Measurements from ENCODE around the gene NUP58.

- TF ChIP-seq CTCF (conservative IDR thresholded peaks at IDR 0.05; ENCODE audit: low read depth, low read length): no peak
- TF ChIP-seq EZH2 (IDR thresholded peaks at IDR 0.05; ENCODE audit: borderline replicate concordance, low read depth, low read length, poor library complexity, severe bottlenecking): no peak
Observed at GRCh38 chr13:25295701-25296100, 5.7 kb upstream of the NUP58 start.
